Embryonic facial prominence (tissue), 1 donor: ENCODE data around the gene VWCE.

Source experiments
- DNase-seq: peaks from one replicate; pipeline ENCODE4 v3.0.0-alpha.2; 2016; ENCODE audit errors: extremely low spot score

The VWCE gene

GRCh38 chr11:61329871-61330270 is 34.8 kb upstream of the VWCE start:
- no peak for DNase-seq

- no peak for DNase-seq
Measured at GRCh38 chr11:61328351-61328750, 33.2 kb upstream of the VWCE start.

- DNase-seq = no peak
Measured at GRCh38 chr11:61327669-61328071, 32.6 kb upstream of the VWCE start.

- DNase-seq = no peak
Measured at GRCh38 chr11:61325649-61326414, 30.7 kb upstream of the VWCE start.

- DNase-seq = no peak
Measured at GRCh38 chr11:61315260-61315659, 20.1 kb upstream of the VWCE start.

GRCh38 chr11:61310749-61311148 is 15.6 kb upstream of the VWCE start:
- no peak for DNase-seq

GRCh38 chr11:61309739-61310138 is 14.6 kb upstream of the VWCE start:
- no peak for DNase-seq

GRCh38 chr11:61309141-61309540 is 14.0 kb upstream of the VWCE start:
- DNase-seq = no peak

- no peak for DNase-seq
Measured at GRCh38 chr11:61307354-61307753, 12.2 kb upstream of the VWCE start.

GRCh38 chr11:61306221-61306620 is 11.1 kb upstream of the VWCE start:
- DNase-seq = no peak

GRCh38 chr11:61305417-61305816 is 10.3 kb upstream of the VWCE start:
- no peak for DNase-seq

GRCh38 chr11:61303725-61304124 is 8.6 kb upstream of the VWCE start:
- no peak for DNase-seq

GRCh38 chr11:61302550-61302949 is 7.4 kb upstream of the VWCE start:
- no peak for DNase-seq

GRCh38 chr11:61298663-61299244 is 3.6 kb upstream of the VWCE start:
- DNase-seq = no peak

GRCh38 chr11:61297746-61298145 is 2.6 kb upstream of the VWCE start:
- DNase-seq = no peak

- DNase-seq = no peak
Measured at GRCh38 chr11:61297341-61297740, 2.2 kb upstream of the VWCE start.

- no peak for DNase-seq
Measured at GRCh38 chr11:61295596-61295926, 445 bp upstream of the VWCE start.

GRCh38 chr11:61293867-61294716 is 1.0 kb downstream of the VWCE start:
- DNase-seq = peak; percentile 33

GRCh38 chr11:61292356-61292755 is 2.8 kb downstream of the VWCE start:
- no peak for DNase-seq

GRCh38 chr11:61290905-61291690 is 4.0 kb downstream of the VWCE start:
- DNase-seq = no peak

- DNase-seq = no peak
Measured at GRCh38 chr11:61287338-61287977, 7.7 kb downstream of the VWCE start.

GRCh38 chr11:61283613-61284012 is 11.5 kb downstream of the VWCE start:
- no peak for DNase-seq
